Measurements from ENCODE around the gene ELSPBP1.
"Not testable (repeated sequence)": the region's sequence is repeated elsewhere in the genome, so short reads cannot be mapped to it uniquely, and the experiment has no call there.

ELSPBP1 gene

GRCh38 chr19:48061401-48062344, 67.2 kb downstream of the ELSPBP1 start:
- Mint-ChIP-seq H3K4me1 (no peaks in the 10 kb centered on the region), H3K36me3 (ENCODE audit: low read depth) (no peaks in the 10 kb centered on the region), H3K27me3 (ENCODE audit: low read depth) (peaks cover 33% of the 10 kb centered on the region), H3K4me3 (no peak overlapping the region), H3K27ac (no peak overlapping the region), H3K9me3 (peaks cover 3% of the 10 kb centered on the region)
- TF ChIP-seq CTCF (IDR thresholded peaks at IDR 0.05; ENCODE audit: unreplicated experiment in 3 of 3): no peak

GRCh38 chr19:48064509-48064908, 70.1 kb downstream of the ELSPBP1 start:
- TF ChIP-seq CTCF (IDR thresholded peaks at IDR 0.05; ENCODE audit: unreplicated experiment in 3 of 3): no peak
- no peak overlapping the region for H3K27ac Mint-ChIP-seq
- no peaks in the 10 kb centered on the region for H3K4me1 Mint-ChIP-seq
- no peaks in the 10 kb centered on the region for H3K36me3 Mint-ChIP-seq (ENCODE audit: low read depth)
- H3K4me3 Mint-ChIP-seq: no peak overlapping the region
- peaks cover 3% of the 10 kb centered on the region for H3K9me3 Mint-ChIP-seq
- H3K27me3 Mint-ChIP-seq (ENCODE audit: low read depth): peaks cover 33% of the 10 kb centered on the region

GRCh38 chr19:48069435-48069834, 75.0 kb downstream of the ELSPBP1 start:
- no peak for TF ChIP-seq CTCF (IDR thresholded peaks at IDR 0.05; ENCODE audit: unreplicated experiment in 3 of 3)
- Mint-ChIP-seq H3K27ac (no peak overlapping the region), H3K27me3 (ENCODE audit: low read depth) (peaks cover 10% of the 10 kb centered on the region), H3K36me3 (ENCODE audit: low read depth) (no peaks in the 10 kb centered on the region), H3K4me3 (no peak overlapping the region), H3K4me1 (no peaks in the 10 kb centered on the region), H3K9me3 (peaks cover 3% of the 10 kb centered on the region)

- H3K9me3 Mint-ChIP-seq; H3K27me3 Mint-ChIP-seq (ENCODE audit: low read depth); H3K4me1 Mint-ChIP-seq; H3K4me3 Mint-ChIP-seq; H3K27ac Mint-ChIP-seq; H3K36me3 Mint-ChIP-seq (ENCODE audit: low read depth): not testable (repeated sequence)
Measured at GRCh38 chr19:48070177-48070769, 75.8 kb downstream of the ELSPBP1 start.

Measured in nephron (organoid).